ENCODE measurements around the gene RTEL1. TPM values are rescaled to one million over a fixed set of nuclear protein-coding genes. Genes with fewer than 3 reads are reported as not detected.

RTEL1 gene
- total RNA-seq, 1 experiment from 2014 or later = 51.1 TPM

- H3K4me3 Mint-ChIP-seq (ENCODE audit: unreplicated experiment) = no peak overlapping the region
- no peak overlapping the region for H3K4me3 ChIP-seq (ENCODE audit: low read depth, low read length)
These were observed 28.0 kb downstream of the RTEL1 start for GRCh38 chr20:63686094-63686491.

GRCh38 chr20:63686492-63687321, 28.6 kb downstream of the RTEL1 start:
- intact Hi-C loops (cut with micrococcal nuclease; ENCODE audit: unreplicated experiment) = no loop called here
- no peak for TF ChIP-seq CTCF (IDR thresholded peaks at IDR 0.05; ENCODE audit: insufficient read depth in 1 of 2, low read depth in 1 of 2, low read length in 1 of 2, severe bottlenecking in 1 of 2, unreplicated experiment in 1 of 2)
- Histone ChIP-seq H3K27me3 (replicated peaks; ENCODE audit: control insufficient read depth, insufficient read depth, low read length) (no peaks in the 10 kb centered on the region), H3K4me3 (ENCODE audit: low read depth, low read length) (no peak overlapping the region), H3K4me1 (peaks cover 35% of the 10 kb centered on the region), H3K9me3 (no peaks in the 10 kb centered on the region), H3K36me3 (ENCODE audit: control insufficient read depth, insufficient read depth, low read length) (no peaks in the 10 kb centered on the region)
- Mint-ChIP-seq H3K27me3 (ENCODE audit: insufficient read depth, unreplicated experiment) (no peaks in the 10 kb centered on the region), H3K27ac (ENCODE audit: unreplicated experiment) (peak overlapping the region; percentile 67), H3K9me3 (ENCODE audit: unreplicated experiment) (no peaks in the 10 kb centered on the region), H3K4me3 (ENCODE audit: unreplicated experiment) (no peak overlapping the region), H3K36me3 (ENCODE audit: insufficient read depth, unreplicated experiment) (peaks cover 77% of the 10 kb centered on the region), H3K4me1 (ENCODE audit: low read depth, unreplicated experiment) (no peaks in the 10 kb centered on the region)
- peak in 1 of 2 experiments; percentile 89 for DNase-seq
- CTCF ChIA-PET = interaction anchor here (0.6 to 1.3 kb wide), 6 partner anchors 24 to 209 kb away, joined by 3 to 8 read pairs (median 4); partner anchors contain the start of gene RTEL1
- POLR2A ChIA-PET = interaction anchor here (0.5 to 0.7 kb wide), 4 partner anchors 21 to 113 kb away, joined by 3 to 11 read pairs (median 3); partner anchors contain the start of genes ARFRP1, HELZ2, RTEL1 and ZGPAT
- BruUV-seq (replicated peaks) = no TSS peak

More at GRCh38 chr20:63686094-63686491, 28.0 kb downstream of the RTEL1 start:
- Histone ChIP-seq H3K9me3 (no peaks in the 10 kb centered on the region), H3K36me3 (ENCODE audit: control insufficient read depth, insufficient read depth, low read length) (no peaks in the 10 kb centered on the region), H3K27me3 (replicated peaks; ENCODE audit: control insufficient read depth, insufficient read depth, low read length) (no peaks in the 10 kb centered on the region), H3K4me1 (peaks cover 35% of the 10 kb centered on the region)
- no TSS peak for BruUV-seq (replicated peaks)
- H3K27ac Mint-ChIP-seq (ENCODE audit: unreplicated experiment) = peak overlapping the region; percentile 67
- intact Hi-C loops (cut with micrococcal nuclease; ENCODE audit: unreplicated experiment) = no loop called here
- H3K9me3 Mint-ChIP-seq (ENCODE audit: unreplicated experiment) = no peaks in the 10 kb centered on the region
- H3K4me1 Mint-ChIP-seq (ENCODE audit: low read depth, unreplicated experiment) = no peaks in the 10 kb centered on the region
- TF ChIP-seq CTCF (IDR thresholded peaks at IDR 0.05; ENCODE audit: insufficient read depth in 1 of 2, low read depth in 1 of 2, low read length in 1 of 2, severe bottlenecking in 1 of 2, unreplicated experiment in 1 of 2) = no peak
- ChIA-PET CTCF (interaction anchor here (1.3 kb wide), 1 partner anchor 148 kb away, joined by 7 read pairs; no protein-coding TSS in a partner anchor), POLR2A (no interaction called here)
- H3K36me3 Mint-ChIP-seq (ENCODE audit: insufficient read depth, unreplicated experiment) = peaks cover 74% of the 10 kb centered on the region
- no peak for DNase-seq
- no peaks in the 10 kb centered on the region for H3K27me3 Mint-ChIP-seq (ENCODE audit: insufficient read depth, unreplicated experiment)

- POLR2A ChIA-PET = interaction anchor here (0.5 to 0.7 kb wide), 4 partner anchors 21 to 114 kb away, joined by 3 to 11 read pairs (median 3); partner anchors contain the start of genes ARFRP1, HELZ2, RTEL1 and ZGPAT
- intact Hi-C loops (cut with micrococcal nuclease; ENCODE audit: unreplicated experiment) = no loop called here
- CTCF ChIA-PET = interaction anchor here (0.6 to 1.3 kb wide), 6 partner anchors 25 to 208 kb away, joined by 3 to 8 read pairs (median 4); partner anchors contain the start of gene RTEL1
- Mint-ChIP-seq H3K27me3 (ENCODE audit: insufficient read depth, unreplicated experiment) (no peaks in the 10 kb centered on the region), H3K36me3 (ENCODE audit: insufficient read depth, unreplicated experiment) (peaks cover 77% of the 10 kb centered on the region), H3K27ac (ENCODE audit: unreplicated experiment) (peak overlapping the region; percentile 67), H3K4me3 (ENCODE audit: unreplicated experiment) (no peak overlapping the region), H3K9me3 (ENCODE audit: unreplicated experiment) (no peaks in the 10 kb centered on the region), H3K4me1 (ENCODE audit: low read depth, unreplicated experiment) (no peaks in the 10 kb centered on the region)
- Histone ChIP-seq H3K4me3 (ENCODE audit: low read depth, low read length) (no peak overlapping the region), H3K27me3 (replicated peaks; ENCODE audit: control insufficient read depth, insufficient read depth, low read length) (no peaks in the 10 kb centered on the region), H3K4me1 (peaks cover 32% of the 10 kb centered on the region), H3K36me3 (ENCODE audit: control insufficient read depth, insufficient read depth, low read length) (no peaks in the 10 kb centered on the region), H3K9me3 (no peaks in the 10 kb centered on the region)
- TF ChIP-seq CTCF (IDR thresholded peaks at IDR 0.05; ENCODE audit: insufficient read depth in 1 of 2, low read depth in 1 of 2, low read length in 1 of 2, severe bottlenecking in 1 of 2, unreplicated experiment in 1 of 2) = no peak
- DNase-seq = no peak
- no TSS peak for BruUV-seq (replicated peaks)
These were observed 29.5 kb downstream of the RTEL1 start for GRCh38 chr20:63687419-63688178.
